HepG2 (cell line): Measurements from ENCODE around the gene NEIL1. TPM values are rescaled to one million over a fixed set of nuclear protein-coding genes. Genes with fewer than 3 reads are reported as not detected.

Experiments used
- CENPX ChIP-seq: sonication (generic); formaldehyde crosslinking; IDR thresholded peaks from 2 replicates; pipeline ENCODE4 v1.9.0; 2021; ENCODE audit warnings: mild to moderate bottlenecking, missing genetic modification reagents, moderate library complexity
- FOXO4 ChIP-seq: sonication (generic); formaldehyde crosslinking; conservative IDR thresholded peaks from 2 replicates; pipeline ENCODE4 v1.8.1; 2023; ENCODE audit warnings: missing genetic modification reagents
- HNF4G ChIP-seq, 2 experiments: sonication (generic) in 1 of 2; formaldehyde crosslinking in 1 of 2; IDR thresholded peaks; 2 replicates each; pipeline versions ENCODE4 v1.4.0 to v1.6.1; 2011 to 2020; ENCODE audit warnings: borderline replicate concordance in 2 of 2, low read depth in 2 of 2, mild to moderate bottlenecking in 2 of 2, low read length in 1 of 2, missing genetic modification reagents in 1 of 2, moderate library complexity in 1 of 2
- KLF11 ChIP-seq: IDR thresholded peaks from 2 replicates; pipeline ENCODE4 v1.6.1; 2016; ENCODE audit warnings: missing compliant biosample characterization
- KLF12 ChIP-seq: sonication (generic); formaldehyde crosslinking; IDR thresholded peaks from 2 replicates; pipeline ENCODE4 v1.4.0; 2020; ENCODE audit warnings: missing genetic modification reagents, borderline replicate concordance
- RELA ChIP-seq: sonication (generic); formaldehyde crosslinking; IDR thresholded peaks from 2 replicates; pipeline ENCODE4 v1.4.0; 2020; ENCODE audit warnings: missing genetic modification reagents
- RFXAP ChIP-seq: sonication (generic); formaldehyde crosslinking; IDR thresholded peaks from 2 replicates; pipeline ENCODE4 v1.4.0; 2020; ENCODE audit warnings: missing genetic modification reagents, borderline replicate concordance
- SKI ChIP-seq: fragments of 450-650 bp; IDR thresholded peaks from one replicate; pipeline ENCODE4 v1.6.1; 2018; ENCODE audit warnings: mild to moderate bottlenecking; ENCODE audit not compliant: partially characterized antibody
- SP4 ChIP-seq: sonication (generic); formaldehyde crosslinking; IDR thresholded peaks from 2 replicates; pipeline ENCODE4 v1.8.1; 2023; ENCODE audit warnings: mild to moderate bottlenecking, missing genetic modification reagents
- TCF12 ChIP-seq, 2 experiments: fragments of 450-650 bp in 1 of 2; sonication (generic) in 1 of 2; formaldehyde crosslinking in 1 of 2; IDR thresholded peaks; 2 replicates each; pipeline versions ENCODE4 v1.6.1 to v1.8.0; 2017 to 2022; ENCODE audit warnings: antibody characterized with exemption in 1 of 2, mild to moderate bottlenecking in 1 of 2, missing genetic modification reagents in 1 of 2, moderate library complexity in 1 of 2
- TFDP2 ChIP-seq: sonication (generic); formaldehyde crosslinking; IDR thresholded peaks from 2 replicates; pipeline ENCODE4 v1.4.0; 2020; ENCODE audit warnings: missing genetic modification reagents
- ZBTB37 ChIP-seq: sonication (generic); formaldehyde crosslinking; IDR thresholded peaks from 2 replicates; pipeline ENCODE4 v1.4.0; 2020; ENCODE audit warnings: mild to moderate bottlenecking, missing genetic modification reagents
- ZNF180 ChIP-seq: sonication (generic); formaldehyde crosslinking; IDR thresholded peaks from 2 replicates; pipeline ENCODE4 v1.4.0; 2020; ENCODE audit warnings: low read depth, missing genetic modification reagents, borderline replicate concordance
- ZNF224 ChIP-seq: sonication (generic); formaldehyde crosslinking; IDR thresholded peaks from 2 replicates; pipeline ENCODE4 v1.5.0; 2020; ENCODE audit warnings: mild to moderate bottlenecking, missing genetic modification reagents
- ZNF331 ChIP-seq: sonication (generic); formaldehyde crosslinking; IDR thresholded peaks from 2 replicates; pipeline ENCODE4 v1.4.0; 2020; ENCODE audit warnings: missing genetic modification reagents
- ZNF430 ChIP-seq: sonication (generic); formaldehyde crosslinking; IDR thresholded peaks from 2 replicates; pipeline ENCODE4 v1.9.0; 2021; ENCODE audit warnings: mild to moderate bottlenecking, missing genetic modification reagents
- ZNF432 ChIP-seq: sonication (generic); formaldehyde crosslinking; IDR thresholded peaks from 2 replicates; pipeline ENCODE4 v1.5.0; 2020; ENCODE audit warnings: missing genetic modification reagents, mild to moderate bottlenecking, borderline replicate concordance
- ZNF512B ChIP-seq: sonication (generic); formaldehyde crosslinking; IDR thresholded peaks from 2 replicates; pipeline ENCODE4 v1.5.1; 2020; ENCODE audit warnings: missing genetic modification reagents, mild to moderate bottlenecking, borderline replicate concordance
- ZNF629 ChIP-seq: sonication (generic); formaldehyde crosslinking; conservative IDR thresholded peaks from 2 replicates; pipeline ENCODE4 v1.5.0; 2020; ENCODE audit warnings: missing genetic modification reagents
- ZNF644 ChIP-seq: IDR thresholded peaks from 2 replicates; pipeline ENCODE4 v1.6.1; 2016; ENCODE audit warnings: low read depth
- ZSCAN20 ChIP-seq: sonication (generic); formaldehyde crosslinking; IDR thresholded peaks from 2 replicates; pipeline ENCODE4 v1.4.0; 2020; ENCODE audit warnings: missing genetic modification reagents, mild to moderate bottlenecking, borderline replicate concordance
- polyA plus RNA-seq, 8 experiments: library from polyadenylated mRNA; depleted of rRNA in 3 of 8; stranded (reverse) in 7 of 8; unstranded in 1 of 8; fragments of >200 nt; fragmentation: Illumina TruSeq in 4 of 8; extraction: Trizol in 4 of 8; gene quantifications; 2 replicates each; pipeline versions ENCODE4 v1.2.1 to v1.2.3, GENCODE V29; 2011 to 2016; ENCODE audit warnings: low read depth in 4 of 8, missing spikeins in 1 of 8, mixed read lengths in 1 of 8; ENCODE audit not compliant: insufficient read depth in 1 of 8
- total RNA-seq, 5 experiments: library from RNA; depleted of rRNA; stranded (reverse); fragments of >200 nt; fragmentation: Illumina TruSeq; extraction: Trizol; gene quantifications; 2 replicates each; pipeline ENCODE4 v1.2.3, GENCODE V29; 2016; ENCODE audit warnings: low read depth in 1 of 5

Gene NEIL1
- total and polyA plus RNA-seq, 2 of the 13 experiments (the other 11 are each of a cell fraction or from before 2014, with no cell fraction given), result 10.4 to 15.5 TPM

GRCh38 chr15:75307778-75308390, 39.0 kb upstream of the NEIL1 start (continued):
- no peak for TF ChIP-seq FOXO4
- no peak for TF ChIP-seq HNF4G (IDR thresholded peaks at IDR 0.05; ENCODE audit: borderline replicate concordance, low read depth, low read length)
- TF ChIP-seq HNF4G (CRISPR knock-in tag; IDR thresholded peaks at IDR 0.05; ENCODE audit: borderline replicate concordance, low read depth), result no peak
- no peak for TF ChIP-seq ZNF331 (CRISPR knock-in tag)
- TF ChIP-seq ZSCAN20 (CRISPR knock-in tag), result no peak
- TF ChIP-seq ZNF512B (CRISPR knock-in tag), result no peak
- TF ChIP-seq RELA, result no peak
- TF ChIP-seq ZNF180 (CRISPR knock-in tag), result no peak
- no peak for TF ChIP-seq TFDP2 (CRISPR knock-in tag)
- no peak for TF ChIP-seq SKI
- TF ChIP-seq TCF12 (IDR thresholded peaks at IDR 0.05), result no peak
- TF ChIP-seq TCF12 (CRISPR knock-in tag; IDR thresholded peaks at IDR 0.05), result no peak
- TF ChIP-seq ZNF629, result no peak
- TF ChIP-seq CENPX (CRISPR knock-in tag), result no peak
- 0 out of 2 replicates have a peak, but pooled peaks have one; percentile 38 for TF ChIP-seq ZNF224
- no peak for TF ChIP-seq ZNF644 (CRISPR knock-in tag)
- no peak for TF ChIP-seq ZNF432
- TF ChIP-seq SP4 (CRISPR knock-in tag), result no peak
- no peak for TF ChIP-seq ZNF430 (CRISPR knock-in tag)
- TF ChIP-seq KLF11 (CRISPR knock-in tag), result no peak
- no peak for TF ChIP-seq ZBTB37
- TF ChIP-seq RFXAP, result 0 out of 2 replicates have a peak, but pooled peaks have one; percentile 29
- no peak for TF ChIP-seq KLF12
